WTC11 (cell line): ENCODE measurements around the gene TMC8.

Experiments
- AFF4 ChIP-seq: sonication (generic); formaldehyde crosslinking; IDR thresholded peaks from 2 replicates; pipeline ENCODE4 v1.8.1; 2023; ENCODE audit warnings: mild to moderate bottlenecking, missing genetic modification reagents, borderline replicate concordance
- CBFB ChIP-seq: sonication (generic); formaldehyde crosslinking; IDR thresholded peaks from 2 replicates; pipeline ENCODE4 v1.8.1; 2022; ENCODE audit warnings: mild to moderate bottlenecking, low read depth, missing genetic modification reagents
- CTCF ChIP-seq: fragments of 200-600 bp; IDR thresholded peaks from 2 replicates; pipeline ENCODE4 v1.8.0; 2022; ENCODE audit warnings: antibody characterized with exemption
- FOXK1 ChIP-seq: sonication (generic); formaldehyde crosslinking; IDR thresholded peaks from 2 replicates; pipeline ENCODE4 v1.8.0; 2022; ENCODE audit warnings: mild to moderate bottlenecking, moderate library complexity, missing genetic modification reagents
- FOXP1 ChIP-seq: sonication (generic); formaldehyde crosslinking; IDR thresholded peaks from 2 replicates; pipeline ENCODE4 v1.8.0; 2022; ENCODE audit warnings: missing genetic modification reagents, mild to moderate bottlenecking, moderate library complexity, borderline replicate concordance
- GRHL2 ChIP-seq: fragments of 250-450 bp; sonication (Bioruptor Pico); IDR thresholded peaks from 2 replicates; pipeline ENCODE4 v1.8.0; 2022; ENCODE audit warnings: mild to moderate bottlenecking, moderate library complexity; ENCODE audit not compliant: insufficient replicate concordance, severe bottlenecking
- NFYB ChIP-seq: sonication (generic); formaldehyde crosslinking; conservative IDR thresholded peaks from 2 replicates; pipeline ENCODE4 v1.8.0; 2022; ENCODE audit warnings: low read depth, missing genetic modification reagents
- SP1 ChIP-seq: sonication (generic); formaldehyde crosslinking; conservative IDR thresholded peaks from 2 replicates; pipeline ENCODE4 v1.8.1; 2022; ENCODE audit warnings: missing genetic modification reagents
- TEAD1 ChIP-seq: sonication (generic); formaldehyde crosslinking; IDR thresholded peaks from 2 replicates; pipeline ENCODE4 v1.8.0; 2022; ENCODE audit warnings: mild to moderate bottlenecking, missing genetic modification reagents
- ZBTB43 ChIP-seq: sonication (generic); formaldehyde crosslinking; IDR thresholded peaks from 2 replicates; pipeline ENCODE4 v1.8.1; 2023; ENCODE audit warnings: mild to moderate bottlenecking, missing genetic modification reagents
- ZNF121 ChIP-seq: sonication (generic); formaldehyde crosslinking; IDR thresholded peaks from 2 replicates; pipeline ENCODE4 v1.8.0; 2023; ENCODE audit warnings: missing genetic modification reagents
- ZNF512 ChIP-seq: sonication (generic); formaldehyde crosslinking; IDR thresholded peaks from 2 replicates; pipeline ENCODE4 v1.8.1; 2022; ENCODE audit warnings: missing genetic modification reagents, borderline replicate concordance

GRCh38 chr17:78132767-78133178 lies 2.2 kb downstream of the TMC8 start:
- TF ChIP-seq CTCF (no peak), CBFB (CRISPR knock-in tag) (no peak), ZBTB43 (CRISPR knock-in tag) (no peak), SP1 (no peak), ZNF512 (CRISPR knock-in tag) (no peak), TEAD1 (CRISPR knock-in tag) (no peak), ZNF121 (CRISPR knock-in tag) (no peak), FOXP1 (CRISPR knock-in tag) (no peak), FOXK1 (CRISPR knock-in tag) (no peak), AFF4 (CRISPR knock-in tag) (no peak), NFYB (CRISPR knock-in tag) (no peak), GRHL2 (CRISPR knock-in tag) (no peak)
